NCI-H526 (cell line): Measurements from ENCODE around the gene ZNF358.

Experiments used
- DNase-seq, 2 experiments: peaks; one replicate each; lab custom pipeline; 2025; lab: John Stamatoyannopoulos, UW

The ZNF358 gene

GRCh38 chr19:7489609-7490044 is 26.3 kb upstream of the ZNF358 start:
- no peak for DNase-seq

DNA sequence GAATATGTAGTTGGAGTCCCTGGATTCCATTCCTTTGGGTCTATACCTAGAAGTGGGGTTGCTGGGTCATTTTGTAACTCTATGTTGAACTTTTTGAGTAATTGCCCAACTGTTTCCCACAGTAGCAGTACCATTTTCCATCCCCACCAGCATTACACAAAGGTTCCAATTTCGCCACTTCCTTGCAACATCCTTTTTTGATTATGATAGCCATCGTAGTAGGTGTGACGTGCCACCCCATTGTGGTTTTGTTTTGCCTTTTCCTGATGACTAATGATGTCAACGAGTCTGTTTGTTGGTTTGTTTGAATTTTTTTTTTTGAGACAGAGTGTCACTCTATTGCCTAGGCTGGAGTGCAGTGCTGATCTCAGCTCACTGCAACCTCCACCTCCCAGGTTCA is 23.8 kb upstream of the ZNF358 start:
- DNase-seq, result no peak

DNA sequence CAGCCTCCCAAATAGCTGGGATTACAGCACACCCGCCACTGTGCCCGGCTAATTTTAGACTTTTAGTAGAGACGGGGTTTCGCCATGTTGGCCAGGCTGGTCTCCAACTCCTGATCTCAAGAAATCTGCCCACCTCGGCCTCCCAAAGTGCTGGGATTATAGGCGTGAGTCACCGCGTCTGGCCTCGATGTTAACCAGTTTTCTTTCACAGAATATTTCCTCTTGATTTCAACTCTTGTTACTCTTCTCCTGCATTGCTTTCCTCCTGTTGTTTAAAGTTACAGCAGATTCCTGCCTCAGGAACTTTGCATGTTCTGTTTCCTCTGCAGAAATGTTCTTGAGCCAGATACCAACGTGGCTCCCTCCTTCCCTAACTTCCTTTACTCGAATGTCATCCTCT is 23.3 kb upstream of the ZNF358 start:
- no peak for DNase-seq

GRCh38 chr19:7494416-7495098 is 21.3 kb upstream of the ZNF358 start:
- no peak for DNase-seq

DNA sequence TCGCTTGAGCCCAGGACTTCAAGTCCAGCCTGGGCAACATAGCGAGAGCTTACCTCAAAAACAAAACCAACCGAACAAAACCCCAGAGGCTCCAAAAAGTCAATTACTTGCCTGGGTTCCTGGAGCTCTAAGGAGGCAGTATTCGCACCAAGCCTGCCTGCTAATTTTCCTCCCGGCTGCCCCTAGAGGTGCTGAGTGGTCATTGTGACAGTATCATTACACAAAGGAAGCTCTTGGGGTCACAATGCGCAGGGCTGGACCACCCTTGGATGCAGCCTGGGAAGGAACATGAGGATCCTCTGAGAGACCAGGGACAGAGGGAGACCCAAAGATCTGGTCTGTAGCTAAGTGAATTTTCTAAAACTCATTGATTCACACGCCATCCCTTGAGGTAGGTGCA is 18.6 kb upstream of the ZNF358 start:
- DNase-seq, result no peak

- DNase-seq, result peak; percentile 56 to 89
Measured at GRCh38 chr19:7500811-7501450, 15.0 kb upstream of the ZNF358 start.

DNA sequence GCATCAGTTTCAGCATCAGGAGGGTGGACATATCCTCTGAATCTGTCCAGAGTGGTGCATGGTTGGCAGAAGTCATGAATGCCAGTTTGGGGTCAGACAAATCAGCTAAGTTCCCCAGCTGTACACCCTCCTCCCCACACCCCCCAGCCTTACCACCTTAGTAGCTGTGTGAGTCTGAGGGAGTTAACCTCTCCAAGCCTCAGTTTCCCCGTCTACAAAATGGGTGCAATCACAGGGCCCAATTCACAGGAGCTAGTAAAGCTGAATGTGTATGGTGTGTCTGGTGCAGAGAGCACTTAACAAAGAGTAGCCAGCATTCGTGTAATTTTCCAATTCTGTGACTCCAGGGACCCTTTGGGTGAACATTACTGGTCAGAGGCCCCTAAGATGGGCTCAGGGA is 13.4 kb upstream of the ZNF358 start:
- no peak for DNase-seq

GRCh38 chr19:7504684-7505083 is 11.2 kb upstream of the ZNF358 start:
- DNase-seq, result no peak

- DNase-seq, result peak; percentile 36 to 57
Measured at GRCh38 chr19:7505288-7505681, 10.6 kb upstream of the ZNF358 start.

GRCh38 chr19:7505682-7506384 is 10.1 kb upstream of the ZNF358 start:
- peak; percentile 24 to 86 for DNase-seq

DNA sequence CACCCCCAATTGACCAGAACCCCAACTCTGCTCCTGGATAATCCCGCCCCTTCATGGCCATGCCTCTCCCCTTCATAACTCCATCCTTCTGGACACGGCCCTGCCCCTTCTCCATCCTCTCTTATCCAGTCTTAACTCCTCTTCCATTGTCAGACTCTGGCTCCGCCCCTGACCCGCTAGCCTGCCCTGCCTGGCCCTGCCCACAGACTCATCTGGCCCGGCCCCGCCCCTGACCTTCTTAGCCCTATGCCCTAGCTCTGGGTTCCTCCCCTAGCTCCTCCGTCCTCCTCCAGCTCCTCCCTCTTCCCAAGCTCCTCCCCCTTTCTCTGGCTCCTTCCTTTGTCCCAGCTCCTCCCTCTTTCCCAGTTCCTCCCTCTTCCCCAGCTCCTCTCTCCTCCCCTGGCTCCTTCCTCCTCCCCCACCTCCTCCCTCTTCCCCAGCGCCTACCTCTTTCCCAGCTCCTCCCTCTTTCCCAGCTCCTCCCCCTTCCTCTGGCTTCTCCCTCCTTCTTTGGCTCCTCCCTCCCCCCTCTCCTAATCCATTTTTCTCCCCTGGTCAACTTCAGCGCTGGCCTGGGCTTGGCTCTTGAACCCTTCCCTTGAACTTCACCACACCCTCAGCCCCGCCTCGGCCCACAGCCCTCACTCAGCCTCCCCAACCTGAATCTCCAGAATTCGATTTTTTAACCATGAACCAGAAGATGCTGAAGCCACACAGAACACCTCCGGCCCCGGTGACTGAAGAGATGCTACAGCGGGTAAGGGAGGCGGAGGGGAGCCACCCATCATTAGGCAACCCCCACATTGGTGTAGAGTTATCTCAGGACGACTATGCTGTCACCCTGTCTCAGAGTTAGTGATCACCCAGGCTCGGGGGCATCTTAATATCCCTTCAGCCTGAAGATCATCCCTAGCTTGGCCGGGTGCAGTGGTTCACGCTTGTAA is 9.2 kb upstream of the ZNF358 start:
- DNase-seq, result peak; percentile 82 to 94

- peak in 1 of 2 experiments; percentile 45 for DNase-seq
Measured at GRCh38 chr19:7507884-7508283, 8.0 kb upstream of the ZNF358 start.

- DNase-seq, result no peak
Measured at GRCh38 chr19:7509625-7510024, 6.3 kb upstream of the ZNF358 start.

GRCh38 chr19:7512400-7512851 is 3.5 kb upstream of the ZNF358 start:
- no peak for DNase-seq

- DNase-seq, result no peak
Measured at GRCh38 chr19:7513809-7514642, 1.9 kb upstream of the ZNF358 start.

- DNase-seq, result no peak
Measured at GRCh38 chr19:7515110-7515644, 726 bp upstream of the ZNF358 start.

DNA sequence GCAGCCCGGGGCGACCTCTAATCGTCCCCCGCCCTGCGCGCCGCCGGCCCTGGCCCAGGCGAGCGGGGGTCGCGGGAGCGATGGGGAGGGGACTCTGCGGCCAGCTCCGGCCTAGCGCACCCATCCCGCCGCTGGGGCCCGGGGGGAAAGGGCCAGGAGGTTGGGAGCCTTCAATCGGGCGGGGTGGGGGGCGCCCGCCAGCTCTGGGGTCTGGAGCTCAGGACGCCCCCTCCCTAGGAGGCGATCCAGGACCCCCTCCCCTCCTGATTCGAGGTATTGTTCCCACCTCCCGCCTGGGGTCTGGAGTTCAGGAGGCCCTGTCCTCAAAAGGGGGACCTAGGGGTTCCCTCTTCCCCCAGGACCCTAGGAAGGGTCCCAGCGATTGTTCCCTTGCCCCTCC is 430 bp downstream of the ZNF358 start:
- no peak for DNase-seq

DNA sequence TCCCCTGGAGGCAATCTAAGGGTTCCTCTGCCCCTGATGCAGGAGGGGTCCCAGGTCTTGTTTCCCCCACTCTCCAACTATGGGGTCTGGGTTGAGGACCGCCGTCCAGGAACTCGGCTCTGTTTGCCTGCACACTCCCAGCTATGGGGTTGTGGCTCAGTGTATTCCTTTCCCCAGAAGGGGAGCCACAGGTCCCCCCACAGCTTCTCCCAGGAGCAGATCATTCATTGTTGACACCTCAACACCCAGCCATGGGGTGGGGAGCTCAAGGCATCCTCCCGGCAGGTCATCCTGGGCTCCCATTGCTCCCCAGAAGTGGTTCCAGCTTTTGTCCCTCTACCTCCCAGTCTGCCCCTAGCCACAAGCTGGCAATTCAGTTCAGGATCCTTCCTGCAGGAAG is 975 bp downstream of the ZNF358 start:
- no peak for DNase-seq

DNA sequence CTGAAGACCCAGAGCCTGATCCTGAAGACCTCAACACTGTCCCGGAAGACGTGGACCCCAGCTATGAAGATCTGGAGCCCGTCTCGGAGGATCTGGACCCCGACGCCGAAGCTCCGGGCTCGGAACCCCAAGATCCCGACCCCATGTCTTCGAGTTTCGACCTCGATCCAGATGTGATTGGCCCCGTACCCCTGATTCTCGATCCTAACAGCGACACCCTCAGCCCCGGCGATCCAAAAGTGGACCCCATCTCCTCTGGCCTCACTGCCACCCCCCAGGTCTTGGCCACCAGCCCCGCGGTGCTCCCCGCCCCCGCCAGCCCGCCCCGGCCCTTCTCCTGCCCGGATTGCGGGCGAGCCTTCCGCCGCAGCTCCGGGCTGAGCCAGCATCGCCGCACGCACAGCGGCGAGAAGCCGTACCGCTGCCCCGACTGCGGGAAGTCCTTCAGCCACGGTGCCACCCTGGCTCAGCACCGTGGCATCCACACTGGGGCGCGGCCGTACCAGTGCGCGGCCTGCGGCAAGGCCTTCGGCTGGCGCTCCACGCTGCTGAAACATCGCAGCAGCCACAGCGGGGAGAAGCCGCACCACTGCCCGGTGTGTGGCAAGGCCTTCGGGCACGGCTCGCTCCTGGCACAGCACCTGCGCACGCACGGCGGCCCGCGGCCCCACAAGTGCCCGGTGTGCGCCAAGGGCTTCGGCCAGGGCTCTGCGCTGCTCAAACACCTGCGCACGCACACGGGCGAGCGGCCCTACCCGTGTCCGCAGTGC is 3.6 kb downstream of the ZNF358 start:
- no peak for DNase-seq
